Ovary (tissue), 3 donors: ENCODE data around the gene TDP1.
"Not testable (repeated sequence)": the region's sequence is repeated elsewhere in the genome, so short reads cannot be mapped to it uniquely, and the experiment has no call there.

Experiments used
- CTCF ChIP-seq, 3 donors: fragments of 450-650 bp in 2 of 3; fragments of 200-600 bp in 1 of 3; IDR thresholded peaks; one replicate each; pipeline versions ENCODE4 v1.5.1 to v1.8.0; 2016 to 2022; ENCODE audit warnings: antibody characterized with exemption in 3 of 3, mild to moderate bottlenecking in 1 of 3
- EP300 ChIP-seq: sonication (generic); formaldehyde crosslinking; IDR thresholded peaks from one replicate; pipeline ENCODE4 v1.6.1; 2017; ENCODE audit warnings: antibody characterized with exemption
- POLR2A ChIP-seq: fragments of 450-650 bp; IDR thresholded peaks from one replicate; pipeline ENCODE4 v1.6.1; 2017; ENCODE audit warnings: antibody characterized with exemption, mild to moderate bottlenecking, moderate library complexity
- donor health status: DM: no; HTN: no; CAD: no.

GRCh38 chr14:90026608-90027007, 70.9 kb downstream of the TDP1 start:
- TF ChIP-seq CTCF (IDR thresholded peaks at IDR 0.05); POLR2A; EP300: not testable (repeated sequence)
